ENCODE data around the gene WDR6. TPM values are rescaled to one million over a fixed set of nuclear protein-coding genes. Genes with fewer than 3 reads are reported as not detected.

The WDR6 gene
- polyA plus RNA-seq, 2 of the 4 experiments (the other 2 are of a cell fraction) = 64.2 to 99.6 TPM

DNA sequence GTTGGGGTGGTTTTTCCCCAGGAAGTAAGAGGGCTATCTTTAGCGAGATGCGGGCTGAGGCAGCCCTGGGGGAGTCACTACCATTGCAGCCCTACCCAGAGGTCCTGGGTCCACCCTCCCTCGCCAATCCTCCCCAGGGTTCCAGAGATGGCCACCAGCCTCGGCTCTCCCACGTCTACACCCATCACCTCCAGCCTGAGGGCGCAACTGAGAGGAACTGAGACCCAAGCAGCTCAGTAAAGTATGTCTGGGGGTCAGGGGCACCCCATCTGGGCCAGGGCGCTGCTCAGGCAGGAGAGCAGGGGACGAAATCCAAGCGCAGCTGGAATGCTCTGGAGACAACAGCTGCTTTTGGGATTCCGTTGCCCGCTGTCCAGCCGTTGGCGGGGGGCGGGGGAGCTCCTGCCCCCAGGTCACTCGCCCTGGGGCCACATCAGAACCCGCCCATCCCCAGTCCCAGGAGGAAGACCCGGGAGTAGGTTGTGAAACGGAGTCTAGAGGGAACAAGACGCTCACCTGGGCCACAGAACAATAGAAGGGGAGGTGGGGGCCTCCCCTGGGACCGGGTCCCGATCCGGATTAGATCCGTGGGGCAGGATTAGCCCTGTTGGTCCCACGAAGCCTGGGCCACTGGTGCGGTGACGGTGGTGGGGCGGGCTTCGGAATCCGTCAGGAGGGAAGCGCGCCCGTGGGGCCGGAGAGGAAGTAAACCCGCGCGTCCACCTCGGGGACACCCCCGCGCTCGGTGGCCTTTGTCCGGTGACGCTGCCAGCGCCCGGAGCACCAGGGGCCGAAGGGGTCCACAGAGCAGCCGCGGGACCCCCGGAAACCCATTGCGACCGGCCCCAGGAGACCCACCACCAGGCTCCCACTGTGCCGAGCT, 13.4 kb downstream of the WDR6 start:
- Histone ChIP-seq H3K27ac (peak overlapping the region; percentile 86 to 100), H3K4me3 (peak overlapping the region; percentile 76), H3K4me1 (peaks cover 28% of the 10 kb centered on the region), H3K9me3 (no peaks in the 10 kb centered on the region), H3K4me2 (peak overlapping the region; percentile 73)
- DNase-seq (ENCODE audit: low read depth in 1 of 2, low spot score in 1 of 2) = no peak
- ATAC-seq = peak; percentile 0 to 1; a peak in 2 of 6 replicates
- ChIA-PET CTCF (interaction anchor here (0.6 to 30.1 kb wide), 9 partner anchors 8 to 429 kb away, joined by 3 to 385 read pairs (median 6); partner anchors contain the start of genes P4HTM and WDR6), POLR2A (interaction anchor here (1.2 to 4.6 kb wide), 10 partner anchors 7 to 112 kb away, joined by 3 to 57 read pairs (median 8); partner anchors contain the start of genes IMPDH2, LAMB2, P4HTM and QRICH1)
- TF ChIP-seq, protein P1, sequence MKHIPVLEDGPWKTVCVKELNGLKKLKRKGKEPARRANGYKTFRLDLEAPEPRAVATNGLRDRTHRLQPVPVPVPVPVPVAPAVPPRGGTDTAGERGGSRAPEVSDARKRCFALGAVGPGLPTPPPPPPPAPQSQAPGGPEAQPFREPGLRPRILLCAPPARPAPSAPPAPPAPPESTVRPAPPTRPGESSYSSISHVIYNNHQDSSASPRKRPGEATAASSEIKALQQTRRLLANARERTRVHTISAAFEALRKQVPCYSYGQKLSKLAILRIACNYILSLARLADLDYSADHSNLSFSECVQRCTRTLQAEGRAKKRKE (CRISPR knock-in tag; IDR thresholded peaks at IDR 0.05; ENCODE audit: low read depth) = no peak
- TF ChIP-seq, protein P2, sequence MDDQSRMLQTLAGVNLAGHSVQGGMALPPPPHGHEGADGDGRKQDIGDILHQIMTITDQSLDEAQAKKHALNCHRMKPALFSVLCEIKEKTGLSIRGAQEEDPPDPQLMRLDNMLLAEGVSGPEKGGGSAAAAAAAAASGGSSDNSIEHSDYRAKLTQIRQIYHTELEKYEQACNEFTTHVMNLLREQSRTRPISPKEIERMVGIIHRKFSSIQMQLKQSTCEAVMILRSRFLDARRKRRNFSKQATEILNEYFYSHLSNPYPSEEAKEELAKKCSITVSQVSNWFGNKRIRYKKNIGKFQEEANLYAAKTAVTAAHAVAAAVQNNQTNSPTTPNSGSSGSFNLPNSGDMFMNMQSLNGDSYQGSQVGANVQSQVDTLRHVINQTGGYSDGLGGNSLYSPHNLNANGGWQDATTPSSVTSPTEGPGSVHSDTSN (IDR thresholded peaks at IDR 0.05) = no peak
- 5% methylated on average over 18 of the region's 51 CpGs for WGBS (ENCODE audit: missing lambda C conversion rate)
- no peak for FAIRE-seq

DNA sequence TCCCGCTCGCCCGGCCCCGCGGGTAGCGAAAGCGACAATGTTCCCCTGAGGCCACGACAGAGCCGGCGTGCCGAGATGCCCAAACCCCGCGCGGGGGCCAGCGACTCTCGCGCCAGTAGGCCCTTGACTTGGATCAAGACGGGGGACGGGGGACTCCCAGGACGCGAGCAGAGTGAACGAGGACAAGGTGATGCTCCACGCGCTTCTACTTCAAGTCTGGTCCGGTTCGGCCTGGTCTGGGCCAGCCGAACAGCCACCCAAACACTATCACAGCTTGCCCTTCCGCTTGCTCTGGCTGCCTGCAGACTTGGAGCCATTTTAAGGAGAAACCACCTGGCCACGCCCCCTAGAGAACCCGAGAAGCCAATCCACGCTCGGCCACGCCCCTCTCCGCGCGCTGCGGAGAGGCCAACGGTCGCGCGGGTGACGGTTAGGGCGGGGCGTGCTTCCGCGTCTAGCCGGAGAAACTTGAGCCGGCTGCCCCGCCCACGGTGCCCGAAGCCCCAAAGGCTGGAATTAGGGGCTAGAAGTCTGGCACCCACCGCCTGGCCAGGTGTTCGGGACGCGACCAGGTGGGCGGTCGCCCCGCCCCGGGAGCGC, 14.1 kb downstream of the WDR6 start:
- CTCF ChIA-PET = interaction anchor here (0.6 to 30.1 kb wide), 15 partner anchors 9 to 428 kb away, joined by 3 to 385 read pairs (median 5); partner anchors contain the start of genes P4HTM and WDR6
- H3K4me3 ChIP-seq = peak overlapping the region; percentile 76
- POLR2A ChIA-PET = interaction anchor here (0.8 to 4.6 kb wide), 14 partner anchors 8 to 428 kb away, joined by 3 to 57 read pairs (median 6); partner anchors contain the start of genes IMPDH2, LAMB2, NCKIPSD and P4HTM
- H3K4me1 ChIP-seq = peaks cover 28% of the 10 kb centered on the region
- WGBS (ENCODE audit: missing lambda C conversion rate) = no CpG with 5 or more reads among the region's 60 CpGs
- peak overlapping the region; percentile 98 to 100 for H3K27ac ChIP-seq
- peak; percentile 71 to 96 for DNase-seq (ENCODE audit: low read depth in 1 of 2, low spot score in 1 of 2)
- H3K9me3 ChIP-seq = no peaks in the 10 kb centered on the region
- TF ChIP-seq, protein P3, sequence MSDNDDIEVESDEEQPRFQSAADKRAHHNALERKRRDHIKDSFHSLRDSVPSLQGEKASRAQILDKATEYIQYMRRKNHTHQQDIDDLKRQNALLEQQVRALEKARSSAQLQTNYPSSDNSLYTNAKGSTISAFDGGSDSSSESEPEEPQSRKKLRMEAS (IDR thresholded peaks at IDR 0.05) = peak; percentile 75
- TF ChIP-seq, protein P4, sequence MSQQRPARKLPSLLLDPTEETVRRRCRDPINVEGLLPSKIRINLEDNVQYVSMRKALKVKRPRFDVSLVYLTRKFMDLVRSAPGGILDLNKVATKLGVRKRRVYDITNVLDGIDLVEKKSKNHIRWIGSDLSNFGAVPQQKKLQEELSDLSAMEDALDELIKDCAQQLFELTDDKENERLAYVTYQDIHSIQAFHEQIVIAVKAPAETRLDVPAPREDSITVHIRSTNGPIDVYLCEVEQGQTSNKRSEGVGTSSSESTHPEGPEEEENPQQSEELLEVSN (IDR thresholded peaks at IDR 0.05; ENCODE audit: borderline replicate concordance, low read depth) = peak; percentile 38; the same call in 1 of the 2 replicates
- TF ChIP-seq, protein P5, sequence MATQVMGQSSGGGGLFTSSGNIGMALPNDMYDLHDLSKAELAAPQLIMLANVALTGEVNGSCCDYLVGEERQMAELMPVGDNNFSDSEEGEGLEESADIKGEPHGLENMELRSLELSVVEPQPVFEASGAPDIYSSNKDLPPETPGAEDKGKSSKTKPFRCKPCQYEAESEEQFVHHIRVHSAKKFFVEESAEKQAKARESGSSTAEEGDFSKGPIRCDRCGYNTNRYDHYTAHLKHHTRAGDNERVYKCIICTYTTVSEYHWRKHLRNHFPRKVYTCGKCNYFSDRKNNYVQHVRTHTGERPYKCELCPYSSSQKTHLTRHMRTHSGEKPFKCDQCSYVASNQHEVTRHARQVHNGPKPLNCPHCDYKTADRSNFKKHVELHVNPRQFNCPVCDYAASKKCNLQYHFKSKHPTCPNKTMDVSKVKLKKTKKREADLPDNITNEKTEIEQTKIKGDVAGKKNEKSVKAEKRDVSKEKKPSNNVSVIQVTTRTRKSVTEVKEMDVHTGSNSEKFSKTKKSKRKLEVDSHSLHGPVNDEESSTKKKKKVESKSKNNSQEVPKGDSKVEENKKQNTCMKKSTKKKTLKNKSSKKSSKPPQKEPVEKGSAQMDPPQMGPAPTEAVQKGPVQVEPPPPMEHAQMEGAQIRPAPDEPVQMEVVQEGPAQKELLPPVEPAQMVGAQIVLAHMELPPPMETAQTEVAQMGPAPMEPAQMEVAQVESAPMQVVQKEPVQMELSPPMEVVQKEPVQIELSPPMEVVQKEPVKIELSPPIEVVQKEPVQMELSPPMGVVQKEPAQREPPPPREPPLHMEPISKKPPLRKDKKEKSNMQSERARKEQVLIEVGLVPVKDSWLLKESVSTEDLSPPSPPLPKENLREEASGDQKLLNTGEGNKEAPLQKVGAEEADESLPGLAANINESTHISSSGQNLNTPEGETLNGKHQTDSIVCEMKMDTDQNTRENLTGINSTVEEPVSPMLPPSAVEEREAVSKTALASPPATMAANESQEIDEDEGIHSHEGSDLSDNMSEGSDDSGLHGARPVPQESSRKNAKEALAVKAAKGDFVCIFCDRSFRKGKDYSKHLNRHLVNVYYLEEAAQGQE (IDR thresholded peaks at IDR 0.05) = peak; percentile 38; the same call in 1 of the 2 replicates
- no peak for TF ChIP-seq JUNB (IDR thresholded peaks at IDR 0.05)
- 0 out of 2 replicates have a peak, but pooled peaks have one; percentile 15 for TF ChIP-seq TP53 (CRISPR knock-in tag; IDR thresholded peaks at IDR 0.05)
- TF ChIP-seq MAZ (IDR thresholded peaks at IDR 0.05; ENCODE audit: borderline replicate concordance, low read depth, low read length) = 0 out of 2 replicates have a peak, but pooled peaks have one; percentile 39
- TF ChIP-seq, protein P6, sequence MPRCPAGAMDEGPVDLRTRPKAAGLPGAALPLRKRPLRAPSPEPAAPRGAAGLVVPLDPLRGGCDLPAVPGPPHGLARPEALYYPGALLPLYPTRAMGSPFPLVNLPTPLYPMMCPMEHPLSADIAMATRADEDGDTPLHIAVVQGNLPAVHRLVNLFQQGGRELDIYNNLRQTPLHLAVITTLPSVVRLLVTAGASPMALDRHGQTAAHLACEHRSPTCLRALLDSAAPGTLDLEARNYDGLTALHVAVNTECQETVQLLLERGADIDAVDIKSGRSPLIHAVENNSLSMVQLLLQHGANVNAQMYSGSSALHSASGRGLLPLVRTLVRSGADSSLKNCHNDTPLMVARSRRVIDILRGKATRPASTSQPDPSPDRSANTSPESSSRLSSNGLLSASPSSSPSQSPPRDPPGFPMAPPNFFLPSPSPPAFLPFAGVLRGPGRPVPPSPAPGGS (IDR thresholded peaks at IDR 0.05) = peak; percentile 99
- no peak for TF ChIP-seq ZFP36 (IDR thresholded peaks at IDR 0.05; ENCODE audit: borderline replicate concordance, partially characterized antibody)
- TF ChIP-seq PHF8 (IDR thresholded peaks at IDR 0.05; ENCODE audit: borderline replicate concordance, low read depth) = peak; percentile 81
- no peak for TF ChIP-seq EP300 (IDR thresholded peaks at IDR 0.05)
- TF ChIP-seq POLR2A (IDR thresholded peaks at IDR 0.05; ENCODE audit: low read length) = peak; percentile 100
- TF ChIP-seq JUN (IDR thresholded peaks at IDR 0.05) = peak; percentile 79 to 85; a peak in 3 of 5 replicates
- TF ChIP-seq, protein P2 (IDR thresholded peaks at IDR 0.05) = peak; percentile 53; the same call in 1 of the 2 replicates
- TF ChIP-seq EHMT2 (IDR thresholded peaks at IDR 0.05; ENCODE audit: low read depth) = no peak
- TF ChIP-seq MYC (IDR thresholded peaks at IDR 0.05; ENCODE audit: borderline replicate concordance, low read length) = peak; percentile 48; the same call in 1 of the 2 replicates
- peak; percentile 60; the same call in 1 of the 2 replicates for TF ChIP-seq TFCP2L1 (CRISPR knock-in tag; IDR thresholded peaks at IDR 0.05)
- peak; percentile 57 to 68 for ATAC-seq
- peak overlapping the region; percentile 82 for H3K4me2 ChIP-seq
- no peak for FAIRE-seq
